Ovary (tissue), 9 donors: ENCODE measurements around the gene ALG2. TPM values are rescaled to one million over a fixed set of nuclear protein-coding genes. Genes with fewer than 3 reads are reported as not detected.

Source experiments
- DNase-seq, 5 donors: peaks; one replicate each; pipeline ENCODE4 v3.0.0-alpha.2; 2019 to 2020
- H3K27ac ChIP-seq, 2 donors: fragments of 200-600 bp; one replicate each; pipeline versions ENCODE4 v1.5.1 to v1.8.0; 2019 to 2022
- H3K27me3 ChIP-seq: fragments of 200-600 bp; one replicate; pipeline ENCODE4 v1.8.0; 2022
- H3K36me3 ChIP-seq: fragments of 200-600 bp; sonication (generic); one replicate; pipeline ENCODE4 v1.5.1; 2019
- H3K4me1 ChIP-seq: one replicate; pipeline ENCODE4 v1.8.1; 2013; ENCODE audit warnings: mild to moderate bottlenecking, moderate library complexity; ENCODE audit not compliant: insufficient read depth
- H3K4me3 ChIP-seq: fragments of 200-600 bp; sonication (generic); one replicate; pipeline ENCODE4 v1.5.1; 2017
- H3K9me3 ChIP-seq, 2 donors: fragments of 200-600 bp in 1 of 2; sonication (generic) in 1 of 2; one replicate each; pipeline versions ENCODE4 v1.5.1 to v1.8.1; 2013 to 2019; ENCODE audit warnings: mild to moderate bottlenecking in 1 of 2, moderate library complexity in 1 of 2
- EP300 ChIP-seq: sonication (generic); formaldehyde crosslinking; IDR thresholded peaks from one replicate; pipeline ENCODE4 v1.6.1; 2017; ENCODE audit warnings: antibody characterized with exemption
- POLR2A ChIP-seq: fragments of 450-650 bp; IDR thresholded peaks from one replicate; pipeline ENCODE4 v1.6.1; 2017; ENCODE audit warnings: antibody characterized with exemption, mild to moderate bottlenecking, moderate library complexity
- WGBS, 3 donors: extraction: QIAGEN DNeasy Blood & Tissue Kit in 1 of 3; methylation state at CpG; one replicate each; pipeline versions ENCODE4 v1.1.5 to v1.1.7; 2013 to 2017; 5-methylcytosine and 5-hydroxymethylcytosine counted together
- intact Hi-C, 4 donors: fragments of 100-400 bp; cut with DNase I; formaldehyde crosslinking; loops; one replicate each; pipeline versions ENCODE4 v1.11.0 to v1.15.1; 2022 to 2023
- polyA plus RNA-seq, 2 donors: library from polyadenylated mRNA; stranded (reverse); fragments of 200-250 nt in 1 of 2; fragments of 350-450 nt in 1 of 2; fragmentation: Illumina TruSeq in 1 of 2; extraction: RNeasy Lipid Tissue Mini Kit (QIAGEN cat#74804) in 1 of 2; gene quantifications; one replicate each; pipeline ENCODE4 v1.2.3, GENCODE V29; 2013 to 2014
- total RNA-seq, 7 donors: library from RNA; depleted of rRNA in 2 of 7; stranded (reverse); fragments of >200 nt in 2 of 7; fragmentation: NEBNext Ultra II Directional in 3 of 7; extraction: Animal tissue kit (Norgen Biotek cat#: 25700) in 3 of 7; gene quantifications; one replicate each; pipeline versions ENCODE4 v1.1.0 to v1.2.4, GENCODE V29; 2016 to 2023
- TF ChIP-seq, protein P1 (sequence below), 3 donors: fragments of 450-650 bp in 2 of 3; fragments of 200-600 bp in 1 of 3; IDR thresholded peaks; one replicate each; pipeline versions ENCODE4 v1.5.1 to v1.8.0; 2016 to 2022; ENCODE audit warnings: antibody characterized with exemption in 3 of 3, mild to moderate bottlenecking in 1 of 3
- donor health status: DM: no; HTN: no; CAD: no; lungs with moderate emphysema.
- donor health status: DM: no; HTN: no; CAD: no.
- donor health status: Bipolar disorder and iron deficiency.
- donor health status: DM: yes; HTN: yes; CAD: no.
- donor health status: DM: no; HTN: no; CAD: no.
- donor health status: DM: yes; HTN: yes; CAD: no.

The ALG2 gene
- total and polyA plus RNA-seq, 9 donors, result 21.8 to 60.1 (median 37.3) TPM

DNA sequence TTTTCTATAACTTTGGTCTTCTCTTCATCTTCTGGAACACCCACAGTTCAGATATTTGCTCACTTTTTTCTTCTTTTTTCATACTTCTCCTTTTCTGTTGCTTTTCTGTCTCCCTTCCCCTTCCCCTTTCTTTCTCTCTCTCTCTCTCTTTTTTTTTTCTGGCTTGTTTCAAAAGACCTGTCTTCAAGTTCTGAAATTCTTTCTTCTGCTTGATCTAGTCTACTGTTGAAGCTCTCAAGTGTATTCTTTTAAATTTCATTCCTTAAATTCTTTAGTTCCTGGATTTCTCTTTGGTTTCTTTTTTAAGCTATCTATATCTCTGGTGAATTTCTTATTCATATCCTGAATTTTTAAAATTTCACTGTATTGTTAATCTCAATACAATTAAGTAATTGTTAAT lies 11.2 kb downstream of the ALG2 start:
- Histone ChIP-seq H3K27ac (no peak overlapping the region), H3K4me3 (no peak overlapping the region), H3K36me3 (no peaks in the 10 kb centered on the region), H3K9me3 (no peaks in the 10 kb centered on the region), H3K27me3 (no peaks in the 10 kb centered on the region), H3K4me1 (no peaks in the 10 kb centered on the region)
- DNase-seq, result no peak
- intact Hi-C loops, result no loop called here
- TF ChIP-seq EP300 (no peak), POLR2A (no peak)
- TF ChIP-seq, protein P1, sequence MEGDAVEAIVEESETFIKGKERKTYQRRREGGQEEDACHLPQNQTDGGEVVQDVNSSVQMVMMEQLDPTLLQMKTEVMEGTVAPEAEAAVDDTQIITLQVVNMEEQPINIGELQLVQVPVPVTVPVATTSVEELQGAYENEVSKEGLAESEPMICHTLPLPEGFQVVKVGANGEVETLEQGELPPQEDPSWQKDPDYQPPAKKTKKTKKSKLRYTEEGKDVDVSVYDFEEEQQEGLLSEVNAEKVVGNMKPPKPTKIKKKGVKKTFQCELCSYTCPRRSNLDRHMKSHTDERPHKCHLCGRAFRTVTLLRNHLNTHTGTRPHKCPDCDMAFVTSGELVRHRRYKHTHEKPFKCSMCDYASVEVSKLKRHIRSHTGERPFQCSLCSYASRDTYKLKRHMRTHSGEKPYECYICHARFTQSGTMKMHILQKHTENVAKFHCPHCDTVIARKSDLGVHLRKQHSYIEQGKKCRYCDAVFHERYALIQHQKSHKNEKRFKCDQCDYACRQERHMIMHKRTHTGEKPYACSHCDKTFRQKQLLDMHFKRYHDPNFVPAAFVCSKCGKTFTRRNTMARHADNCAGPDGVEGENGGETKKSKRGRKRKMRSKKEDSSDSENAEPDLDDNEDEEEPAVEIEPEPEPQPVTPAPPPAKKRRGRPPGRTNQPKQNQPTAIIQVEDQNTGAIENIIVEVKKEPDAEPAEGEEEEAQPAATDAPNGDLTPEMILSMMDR (IDR thresholded peaks at IDR 0.05), result no peak

GRCh38 chr9:99201603-99202002 lies 20.1 kb downstream of the ALG2 start:
- H3K27me3 ChIP-seq, result no peaks in the 10 kb centered on the region
- no peak for DNase-seq
- no peaks in the 10 kb centered on the region for H3K36me3 ChIP-seq
- H3K27ac ChIP-seq, result no peak overlapping the region
- H3K9me3 ChIP-seq, result no peaks in the 10 kb centered on the region
- no peak overlapping the region for H3K4me3 ChIP-seq
- WGBS, 3 donors, result 73 to 79% (median 76%) methylated on average over 5 of the region's 5 CpGs
- H3K4me1 ChIP-seq, result no peaks in the 10 kb centered on the region
- TF ChIP-seq EP300 (no peak), POLR2A (no peak)
- TF ChIP-seq, protein P1 (IDR thresholded peaks at IDR 0.05), result no peak
- intact Hi-C loops, result no loop called here

- Histone ChIP-seq H3K9me3 (no peaks in the 10 kb centered on the region), H3K27me3 (no peaks in the 10 kb centered on the region), H3K4me3 (no peak overlapping the region), H3K27ac (no peak overlapping the region), H3K36me3 (no peaks in the 10 kb centered on the region), H3K4me1 (no peaks in the 10 kb centered on the region)
- no peak for DNase-seq
- intact Hi-C loops, result no loop called here
- WGBS, 3 donors, result 81 to 93% (median 93%) methylated on average over 8 of the region's 8 CpGs
- TF ChIP-seq POLR2A, result no peak
- TF ChIP-seq EP300, result no peak
- TF ChIP-seq, protein P1 (IDR thresholded peaks at IDR 0.05), result no peak
Observed at GRCh38 chr9:99199938-99200539, 21.7 kb downstream of the ALG2 start.

DNA sequence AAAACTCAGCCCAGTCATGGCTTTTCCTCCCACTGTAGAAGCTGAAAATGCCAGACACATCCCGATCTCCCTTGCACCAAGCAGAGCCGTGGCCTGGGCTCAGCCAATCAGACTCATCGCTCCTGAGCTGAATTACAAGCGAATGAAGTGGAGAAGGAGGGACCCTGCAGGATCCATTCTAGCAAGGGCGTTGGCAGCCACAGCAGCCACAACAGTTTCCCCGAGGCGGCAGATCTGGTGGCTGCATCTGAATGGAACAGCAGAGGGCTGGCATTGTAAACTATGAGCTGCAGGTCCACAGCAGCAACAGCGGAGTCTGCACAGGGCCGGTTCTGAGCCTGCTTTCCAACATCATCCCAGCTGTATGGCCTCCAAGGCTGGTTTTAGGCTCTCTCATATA lies 23.8 kb downstream of the ALG2 start:
- intact Hi-C loops, result no loop called here
- TF ChIP-seq, protein P1 (IDR thresholded peaks at IDR 0.05), result no peak
- TF ChIP-seq POLR2A, result no peak
- TF ChIP-seq EP300, result no peak
- no peak overlapping the region for H3K27ac ChIP-seq
- no peaks in the 10 kb centered on the region for H3K36me3 ChIP-seq
- no peaks in the 10 kb centered on the region for H3K9me3 ChIP-seq
- no peak for DNase-seq
- WGBS, 3 donors, result 68 to 72% (median 68%) methylated on average over 9 of the region's 9 CpGs
- H3K4me1 ChIP-seq, result no peaks in the 10 kb centered on the region
- H3K4me3 ChIP-seq, result no peak overlapping the region
- H3K27me3 ChIP-seq, result no peaks in the 10 kb centered on the region
